IMR-90 (cell line): Measurements from ENCODE around the gene LRRC55. TPM values are rescaled to one million over a fixed set of nuclear protein-coding genes. Genes with fewer than 3 reads are reported as not detected.

Source experiments
- ATAC-seq: fragments of 200-7000 bp; cut with Tn5 transposase; 2 replicates; pipeline ENCODE4 v1.9.1; 2020; ENCODE audit warnings: low read depth, mild to moderate bottlenecking, moderate library complexity
- BruUV-seq: library from RNA; stranded (reverse); fragments of 400-500 nt; replicated peaks from 2 replicates; lab custom pipeline; 2021; lab: Mats Ljungman, UMichigan
- CTCF ChIA-PET: fragments of 300-600 bp; formaldehyde crosslinking; extraction: SDS; loops from one replicate; lab custom pipeline; 2021; ENCODE audit warnings: antibody characterized with exemption; lab: Yijun Ruan, JAX
- POLR2A ChIA-PET: fragments of 300-600 bp; sonication (Branson Sonifier 250); formaldehyde crosslinking; loops from one replicate; lab custom pipeline; 2022; ENCODE audit warnings: antibody characterized with exemption; ENCODE audit not compliant: unreplicated experiment; lab: Charles Lee
- DNase-seq: peaks from one replicate; pipeline ENCODE4 v3.0.0; 2013
- H2AFZ ChIP-seq: replicated peaks from 2 replicates; pipeline ENCODE3; 2013; ENCODE audit warnings: low read length, mild to moderate bottlenecking; ENCODE audit not compliant: poor library complexity
- H2AK5ac ChIP-seq: 2 replicates; pipeline ENCODE4 v1.6.1; 2013; ENCODE audit warnings: low read depth, low read length, inconsistent platforms
- H2AK9ac ChIP-seq: replicated peaks from 2 replicates; pipeline ENCODE3; 2013; ENCODE audit warnings: mild to moderate bottlenecking, low read depth, low read length, moderate library complexity; ENCODE audit not compliant: poor library complexity
- H2BK120ac ChIP-seq: 2 replicates; pipeline ENCODE4 v1.6.1; 2013; ENCODE audit warnings: low read depth, low read length, inconsistent platforms
- H2BK15ac ChIP-seq: 3 replicates; pipeline ENCODE4 v1.6.1; 2013; ENCODE audit warnings: low read depth, low read length, inconsistent platforms
- H2BK20ac ChIP-seq: 2 replicates; pipeline ENCODE4 v1.6.1; 2013; ENCODE audit warnings: low read depth, mild to moderate bottlenecking, inconsistent platforms, low read length, moderate library complexity
- H2BK5ac ChIP-seq: 2 replicates; pipeline ENCODE4 v1.6.1; 2013; ENCODE audit warnings: mild to moderate bottlenecking, low read depth, low read length, inconsistent platforms; ENCODE audit not compliant: poor library complexity, severe bottlenecking
- H3K14ac ChIP-seq: replicated peaks from 2 replicates; pipeline ENCODE4 v1.6.1; 2013; ENCODE audit warnings: low read depth, low read length, inconsistent platforms
- H3K18ac ChIP-seq: 2 replicates; pipeline ENCODE4 v1.6.1; 2013; ENCODE audit warnings: low read depth, low read length, control low read depth
- H3K23ac ChIP-seq: 2 replicates; pipeline ENCODE4 v1.6.1; 2013; ENCODE audit warnings: low read depth, low read length, inconsistent platforms
- H3K27ac ChIP-seq: 2 replicates; pipeline ENCODE4 v1.5.1; 2013; ENCODE audit warnings: mild to moderate bottlenecking, control low read depth, low read length; ENCODE audit not compliant: insufficient read depth
- H3K27me3 ChIP-seq: 2 replicates; pipeline ENCODE4 v1.6.1; 2013; ENCODE audit warnings: low read length; ENCODE audit not compliant: control insufficient read depth, insufficient read depth
- H3K36me3 ChIP-seq: 2 replicates; pipeline ENCODE4 v1.6.1; 2013; ENCODE audit warnings: low read length, mixed read lengths; ENCODE audit not compliant: control insufficient read depth, insufficient read depth
- H3K4ac ChIP-seq: 2 replicates; pipeline ENCODE4 v1.6.1; 2013; ENCODE audit warnings: low read depth, low read length, inconsistent platforms
- H3K4me1 ChIP-seq: 2 replicates; pipeline ENCODE4 v1.6.1; 2013; ENCODE audit warnings: low read length, mixed read lengths; ENCODE audit not compliant: control insufficient read depth, insufficient read depth
- H3K4me2 ChIP-seq: 2 replicates; pipeline ENCODE4 v1.6.1; 2013; ENCODE audit warnings: low read depth, mild to moderate bottlenecking, control low read depth, low read length, moderate library complexity
- H3K4me3 ChIP-seq: 2 replicates; pipeline ENCODE4 v1.5.1; 2013; ENCODE audit warnings: low read depth, mild to moderate bottlenecking, control low read depth, low read length, moderate library complexity; ENCODE audit not compliant: insufficient read depth
- H3K56ac ChIP-seq: 2 replicates; pipeline ENCODE4 v1.6.1; 2013; ENCODE audit warnings: low read length, inconsistent platforms; ENCODE audit not compliant: insufficient read depth; ENCODE audit errors: extremely low read depth
- H3K79me1 ChIP-seq, 2 experiments: 2 replicates each; pipeline ENCODE4 v1.6.1; 2013; ENCODE audit warnings: low read length in 2 of 2, inconsistent platforms in 1 of 2, low read depth in 1 of 2
- H3K9ac ChIP-seq: 2 replicates; pipeline ENCODE4 v1.6.1; 2013; ENCODE audit warnings: low read depth, low read length, control low read depth
- H3K9me1 ChIP-seq: 2 replicates; pipeline ENCODE4 v1.6.1; 2013; ENCODE audit warnings: low read length, inconsistent platforms; ENCODE audit not compliant: insufficient read depth
- H3K9me3 ChIP-seq: 2 replicates; pipeline ENCODE4 v1.6.1; 2013; ENCODE audit warnings: low read length; ENCODE audit not compliant: control insufficient read depth, insufficient read depth
- H4K20me1 ChIP-seq: 2 replicates; pipeline ENCODE4 v1.6.1; 2013; ENCODE audit warnings: low read length, inconsistent platforms; ENCODE audit not compliant: insufficient read depth
- H4K5ac ChIP-seq: 2 replicates; pipeline ENCODE4 v1.6.1; 2013; ENCODE audit warnings: mild to moderate bottlenecking, low read depth, low read length, control low read depth
- H4K8ac ChIP-seq, 2 experiments: 2 replicates each; pipeline ENCODE4 v1.6.1; 2013; ENCODE audit warnings: low read depth in 2 of 2, low read length in 2 of 2, control low read depth in 1 of 2, inconsistent platforms in 1 of 2
- H4K91ac ChIP-seq: 2 replicates; pipeline ENCODE4 v1.6.1; 2013; ENCODE audit warnings: low read depth, low read length, inconsistent platforms; ENCODE audit not compliant: insufficient read depth
- BHLHE40 ChIP-seq: fragments of 150-350 bp; IDR thresholded peaks from 2 replicates; pipeline ENCODE4 v1.6.1; 2016; ENCODE audit warnings: mild to moderate bottlenecking, low read depth, low read length
- CEBPB ChIP-seq: IDR thresholded peaks from 2 replicates; pipeline ENCODE4 v1.6.1; 2012; ENCODE audit warnings: low read depth, low read length, improper control_type of control experiment
- CHD1 ChIP-seq: IDR thresholded peaks from 2 replicates; pipeline ENCODE4 v1.6.1; 2012; ENCODE audit warnings: low read depth, low read length, improper control_type of control experiment
- CTCF ChIP-seq: conservative IDR thresholded peaks from 2 replicates; pipeline ENCODE4 v1.5.1; 2012; ENCODE audit warnings: mild to moderate bottlenecking, low read depth, low read length, improper control_type of control experiment
- ELK1 ChIP-seq: fragments of 150-350 bp; IDR thresholded peaks from 2 replicates; pipeline ENCODE4 v1.6.1; 2016; ENCODE audit warnings: low read depth, mild to moderate bottlenecking, low read length, moderate library complexity, borderline replicate concordance
- FOS ChIP-seq: fragments of 150-350 bp; IDR thresholded peaks from 2 replicates; pipeline ENCODE4 v1.6.1; 2016; ENCODE audit warnings: low read depth, low read length
- MAFK ChIP-seq: IDR thresholded peaks from 2 replicates; pipeline ENCODE4 v1.6.1; 2012; ENCODE audit warnings: low read depth, low read length, improper control_type of control experiment
- MAZ ChIP-seq: IDR thresholded peaks from 2 replicates; pipeline ENCODE4 v1.6.1; 2012; ENCODE audit warnings: low read depth, mild to moderate bottlenecking, low read length, improper control_type of control experiment, moderate library complexity, borderline replicate concordance
- MXI1 ChIP-seq: IDR thresholded peaks from 2 replicates; pipeline ENCODE4 v1.6.1; 2012; ENCODE audit warnings: low read depth, mild to moderate bottlenecking, low read length, moderate library complexity, borderline replicate concordance
- NFE2L2 ChIP-seq: fragments of 150-350 bp; IDR thresholded peaks from 2 replicates; pipeline ENCODE4 v1.6.1; 2016; ENCODE audit warnings: low read depth, mild to moderate bottlenecking, low read length
- POLR2A ChIP-seq: IDR thresholded peaks from 2 replicates; pipeline ENCODE4 v1.6.1; 2012; ENCODE audit warnings: mild to moderate bottlenecking, low read depth, low read length
- RAD21 ChIP-seq: IDR thresholded peaks from 2 replicates; pipeline ENCODE4 v1.6.1; 2012; ENCODE audit warnings: low read length, improper control_type of control experiment
- RCOR1 ChIP-seq: IDR thresholded peaks from 2 replicates; pipeline ENCODE4 v1.6.1; 2012; ENCODE audit warnings: mild to moderate bottlenecking, low read length, improper control_type of control experiment; ENCODE audit not compliant: insufficient replicate concordance
- RFX5 ChIP-seq: IDR thresholded peaks from 2 replicates; pipeline ENCODE4 v1.8.0; 2012; ENCODE audit warnings: low read depth, mild to moderate bottlenecking, low read length, moderate library complexity
- SMC3 ChIP-seq: fragments of 150-350 bp; IDR thresholded peaks from 2 replicates; pipeline ENCODE4 v1.6.1; 2016; ENCODE audit warnings: low read depth, mild to moderate bottlenecking, antibody characterized with exemption, low read length, moderate library complexity
- USF2 ChIP-seq: fragments of 150-350 bp; IDR thresholded peaks from 2 replicates; pipeline ENCODE4 v1.6.1; 2017; ENCODE audit warnings: mild to moderate bottlenecking, antibody characterized with exemption, low read length, low read depth
- WGBS, 2 experiments: methylation state at CpG; one replicate each; pipeline versions ENCODE4 v1.1.5 to v1.1.7; 2013; ENCODE audit warnings: missing lambda C conversion rate in 2 of 2; ENCODE audit not compliant: insufficient read length in 1 of 2; ENCODE audit errors: extremely low coverage in 2 of 2; 5-methylcytosine and 5-hydroxymethylcytosine counted together
- dilution Hi-C: fragments of 300-500 bp; cut with HindIII; formaldehyde crosslinking; loops from one replicate; pipeline ENCODE4 v1.14.3; 2018; ENCODE audit warnings: low sequenced_read_pairs; ENCODE audit not compliant: unreplicated experiment
- in situ Hi-C: fragments of 300-500 bp; cut with MboI; formaldehyde crosslinking; loops from 3 replicates; pipeline ENCODE4 v1.14.3; 2019; ENCODE audit warnings: low sequenced_read_pairs, inconsistent platforms, mixed read lengths
- intact Hi-C: fragments of 100-400 bp; cut with micrococcal nuclease; formaldehyde crosslinking; loops from 2 replicates; pipeline ENCODE4 v1.10.0; 2022
- polyA plus RNA-seq, 3 experiments: library from polyadenylated mRNA; depleted of rRNA; stranded (reverse); fragments of >200 nt; gene quantifications; 2 replicates each; pipeline ENCODE4 v1.2.3, GENCODE V29; 2012; ENCODE audit warnings: low replicate concordance in 1 of 3
- total RNA-seq: library from RNA; depleted of rRNA; stranded (reverse); fragments of >200 nt; gene quantifications from 2 replicates; pipeline ENCODE4 v1.2.3, GENCODE V29; 2012

Gene LRRC55
- total and polyA plus RNA-seq, 2 of the 4 experiments (the other 2 are of a cell fraction), result not detected

- no peak overlapping the region for H4K5ac ChIP-seq
- H3K9me3 ChIP-seq, result no peaks in the 10 kb centered on the region
- H3K36me3 ChIP-seq, result no peaks in the 10 kb centered on the region
- 60% methylated on average over 1 of the region's 2 CpGs; no CpG with 5 or more reads in 1 of the 2 experiments for WGBS, 2 experiments
- no peak overlapping the region for H2BK5ac ChIP-seq
- H3K4me2 ChIP-seq, result no peak overlapping the region
- no peak for DNase-seq
- POLR2A ChIA-PET, result no interaction called here
- H3K9ac ChIP-seq, result no peak overlapping the region
- dilution Hi-C loops (no loop called here), intact Hi-C loops (no loop called here), in situ Hi-C loops (no loop called here)
- H2AK9ac ChIP-seq, result no peak overlapping the region
- H3K27me3 ChIP-seq, result no peaks in the 10 kb centered on the region; the same call in none of the 2 replicates
- H2BK20ac ChIP-seq, result no peak overlapping the region
- no peak for ATAC-seq
- H4K91ac ChIP-seq, result no peak overlapping the region
- H3K9me1 ChIP-seq, result no peaks in the 10 kb centered on the region
- no peak overlapping the region for H3K27ac ChIP-seq
- CTCF ChIA-PET, result no interaction called here
- no peak overlapping the region for H3K14ac ChIP-seq
- no peak for TF ChIP-seq RCOR1
- no peak for TF ChIP-seq CTCF
- TF ChIP-seq MAZ, result no peak
- no peak for TF ChIP-seq CEBPB
- no peak for TF ChIP-seq SMC3
- TF ChIP-seq FOS, result no peak
- TF ChIP-seq RAD21, result no peak
- no peak for TF ChIP-seq NFE2L2
- TF ChIP-seq MXI1, result no peak
- TF ChIP-seq MAFK, result no peak
- no peak for TF ChIP-seq POLR2A
- TF ChIP-seq ELK1, result no peak
- no peak for TF ChIP-seq USF2
- TF ChIP-seq BHLHE40, result no peak
- no peak for TF ChIP-seq RFX5
- no peak for TF ChIP-seq CHD1
- H3K18ac ChIP-seq, result no peak overlapping the region
- H3K56ac ChIP-seq, result no peak overlapping the region
- no peaks in the 10 kb centered on the region for H3K4me1 ChIP-seq
- H3K79me1 ChIP-seq, result no peaks in the 10 kb centered on the region
- no peaks in the 10 kb centered on the region for H4K20me1 ChIP-seq
- H2AFZ ChIP-seq, result no peak overlapping the region
- H3K23ac ChIP-seq, result no peak overlapping the region
- BruUV-seq, result no TSS peak
- H2BK15ac ChIP-seq, result no peak overlapping the region
- no peak overlapping the region for H2AK5ac ChIP-seq
- H3K4ac ChIP-seq, result no peak overlapping the region
- no peak overlapping the region for H4K8ac ChIP-seq
- H3K4me3 ChIP-seq, result no peak overlapping the region
- no peak overlapping the region for H2BK120ac ChIP-seq
Measured at GRCh38 chr11:57152134-57152533, 29.6 kb upstream of the LRRC55 start.
